ENCODE measurements around the gene CALN1.

GRCh38 chr7:72437061-72437585, 25.0 kb upstream of the CALN1 start:
- TF ChIP-seq CTCF (IDR thresholded peaks at IDR 0.05; ENCODE audit: poor library complexity) (no peak), EZH2 (IDR thresholded peaks at IDR 0.05; ENCODE audit: borderline replicate concordance) (no peak)
